Vagina (tissue), 2 donors: ENCODE data around the gene TBC1D30. TPM values are rescaled to one million over a fixed set of nuclear protein-coding genes. Genes with fewer than 3 reads are reported as not detected.

Source experiments
- DNase-seq, 2 donors: peaks; one replicate each; pipeline ENCODE4 v3.0.0-alpha.2; 2017; ENCODE audit errors: extremely low spot score in 2 of 2
- H3K27ac ChIP-seq: fragments of 200-600 bp; sonication (generic); one replicate; pipeline ENCODE4 v1.5.1; 2019
- H3K27me3 ChIP-seq: fragments of 200-600 bp; sonication (generic); one replicate; pipeline ENCODE4 v1.5.1; 2019
- H3K36me3 ChIP-seq, 2 donors: fragments of 200-600 bp; sonication (generic); one replicate each; pipeline ENCODE4 v1.5.1; 2017 to 2019
- H3K4me1 ChIP-seq: fragments of 200-600 bp; sonication (generic); one replicate; pipeline ENCODE4 v1.5.1; 2019
- H3K4me3 ChIP-seq, 2 donors: fragments of 200-600 bp; sonication (generic); 1 replicate in 1 of 2; 2 replicates in 1 of 2; pipeline ENCODE4 v1.5.1; 2016 to 2019
- H3K9me3 ChIP-seq: fragments of 200-600 bp; sonication (generic); one replicate; pipeline ENCODE4 v1.5.1; 2019
- CTCF ChIP-seq, 3 experiments: fragments of 450-650 bp in 2 of 3; fragments of 200-600 bp in 1 of 3; sonication (generic) in 1 of 3; IDR thresholded peaks; one replicate each; pipeline ENCODE4 v1.5.1; 2017 to 2019; ENCODE audit warnings: antibody characterized with exemption in 3 of 3, mild to moderate bottlenecking in 2 of 3, moderate library complexity in 2 of 3
- POLR2A ChIP-seq, 2 donors: fragments of 450-650 bp; IDR thresholded peaks; one replicate each; pipeline ENCODE4 v1.6.1; 2017; ENCODE audit warnings: antibody characterized with exemption in 2 of 2, mild to moderate bottlenecking in 2 of 2, moderate library complexity in 2 of 2
- POLR2AphosphoS5 ChIP-seq, 2 donors: sonication (generic); formaldehyde crosslinking; IDR thresholded peaks; one replicate each; pipeline ENCODE4 v1.9.0; 2017; ENCODE audit warnings: antibody characterized with exemption in 2 of 2, mild to moderate bottlenecking in 2 of 2, low read depth in 1 of 2; ENCODE audit not compliant: insufficient read depth in 1 of 2
- intact Hi-C: fragments of 100-400 bp; cut with DNase I; formaldehyde crosslinking; loops from one replicate; pipeline ENCODE4 v1.15.1; 2023
- total RNA-seq: library from RNA; depleted of rRNA; stranded (reverse); fragments of >200 nt; gene quantifications from one replicate; pipeline ENCODE4 v1.2.3, GENCODE V29; 2016

Gene TBC1D30
- total RNA-seq, 1 donor from 2014 or later = 3.9 TPM

- TF ChIP-seq CTCF (IDR thresholded peaks at IDR 0.05) (no peak), POLR2AphosphoS5 (IDR thresholded peaks at IDR 0.05; ENCODE audit: insufficient read depth in 1 of 2, low read depth in 1 of 2) (no peak), POLR2A (IDR thresholded peaks at IDR 0.05) (no peak)
- DNase-seq = no peak
- Histone ChIP-seq H3K4me1 (no peaks in the 10 kb centered on the region), H3K36me3 (no peaks in the 10 kb centered on the region), H3K27ac (no peak overlapping the region), H3K4me3 (no peak overlapping the region), H3K27me3 (no peaks in the 10 kb centered on the region), H3K9me3 (no peaks in the 10 kb centered on the region)
- intact Hi-C loops = no loop called here
Measured at GRCh38 chr12:64907097-64907496, 82.7 kb downstream of the TBC1D30 start.

GRCh38 chr12:64909124-64909523, 84.7 kb downstream of the TBC1D30 start:
- Histone ChIP-seq H3K36me3 (no peaks in the 10 kb centered on the region), H3K27ac (no peak overlapping the region), H3K4me3 (no peak overlapping the region), H3K27me3 (no peaks in the 10 kb centered on the region), H3K4me1 (no peaks in the 10 kb centered on the region), H3K9me3 (no peaks in the 10 kb centered on the region)
- no peak for TF ChIP-seq CTCF (IDR thresholded peaks at IDR 0.05)
- TF ChIP-seq POLR2AphosphoS5 (IDR thresholded peaks at IDR 0.05; ENCODE audit: insufficient read depth in 1 of 2, low read depth in 1 of 2) = no peak
- no peak for TF ChIP-seq POLR2A (IDR thresholded peaks at IDR 0.05)
- intact Hi-C loops = no loop called here
- no peak for DNase-seq

GRCh38 chr12:64911081-64911480, 86.6 kb downstream of the TBC1D30 start:
- Histone ChIP-seq H3K9me3 (no peaks in the 10 kb centered on the region), H3K4me3 (no peak overlapping the region), H3K27ac (no peak overlapping the region), H3K36me3 (no peaks in the 10 kb centered on the region), H3K27me3 (no peaks in the 10 kb centered on the region), H3K4me1 (no peaks in the 10 kb centered on the region)
- TF ChIP-seq POLR2AphosphoS5 (IDR thresholded peaks at IDR 0.05; ENCODE audit: insufficient read depth in 1 of 2, low read depth in 1 of 2) = no peak
- TF ChIP-seq CTCF (IDR thresholded peaks at IDR 0.05) = no peak
- no peak for TF ChIP-seq POLR2A (IDR thresholded peaks at IDR 0.05)
- intact Hi-C loops = no loop called here
- DNase-seq = no peak

- no peaks in the 10 kb centered on the region for H3K27me3 ChIP-seq
- H3K27ac ChIP-seq = no peak overlapping the region
- no peak for DNase-seq
- no peaks in the 10 kb centered on the region for H3K36me3 ChIP-seq
- intact Hi-C loops = no loop called here
- no peaks in the 10 kb centered on the region for H3K9me3 ChIP-seq
- TF ChIP-seq POLR2A (IDR thresholded peaks at IDR 0.05) (no peak), POLR2AphosphoS5 (IDR thresholded peaks at IDR 0.05; ENCODE audit: insufficient read depth in 1 of 2, low read depth in 1 of 2) (no peak), CTCF (IDR thresholded peaks at IDR 0.05) (no peak)
- H3K4me1 ChIP-seq = no peaks in the 10 kb centered on the region
- no peak overlapping the region for H3K4me3 ChIP-seq
Measured at GRCh38 chr12:64911912-64912311, 87.5 kb downstream of the TBC1D30 start.

GRCh38 chr12:64912516-64913255, 88.2 kb downstream of the TBC1D30 start:
- intact Hi-C loops = no loop called here
- H3K27ac ChIP-seq = no peak overlapping the region
- no peaks in the 10 kb centered on the region for H3K9me3 ChIP-seq
- H3K4me1 ChIP-seq = no peaks in the 10 kb centered on the region
- no peaks in the 10 kb centered on the region for H3K27me3 ChIP-seq
- no peak for DNase-seq
- no peak overlapping the region for H3K4me3 ChIP-seq
- no peak for TF ChIP-seq POLR2AphosphoS5 (IDR thresholded peaks at IDR 0.05; ENCODE audit: insufficient read depth in 1 of 2, low read depth in 1 of 2)
- no peak for TF ChIP-seq POLR2A (IDR thresholded peaks at IDR 0.05)
- TF ChIP-seq CTCF (IDR thresholded peaks at IDR 0.05) = no peak
- no peaks in the 10 kb centered on the region for H3K36me3 ChIP-seq
